Osteocyte (in vitro differentiated cells): Measurements from ENCODE around the gene MAS1. TPM values are rescaled to one million over a fixed set of nuclear protein-coding genes. Genes with fewer than 3 reads are reported as not detected.

Experiments
- DNase-seq: peaks from one replicate; pipeline ENCODE4 v3.0.0; 2021; ENCODE audit warnings: mixed read lengths; ENCODE audit not compliant: unreplicated experiment; ENCODE audit errors: extremely low spot score
- H3K27ac Mint-ChIP-seq: one replicate; pipeline ENCODE4 v1.8.0; 2021; ENCODE audit warnings: mild to moderate bottlenecking, mixed read lengths; ENCODE audit not compliant: unreplicated experiment
- H3K27me3 Mint-ChIP-seq: one replicate; pipeline ENCODE4 v1.8.0; 2021; ENCODE audit warnings: mixed read lengths; ENCODE audit not compliant: unreplicated experiment
- H3K36me3 Mint-ChIP-seq: one replicate; pipeline ENCODE4 v1.8.0; 2021; ENCODE audit warnings: mixed read lengths; ENCODE audit not compliant: unreplicated experiment
- H3K4me1 Mint-ChIP-seq: one replicate; pipeline ENCODE4 v1.8.0; 2021; ENCODE audit warnings: mixed read lengths; ENCODE audit not compliant: unreplicated experiment
- H3K4me3 Mint-ChIP-seq: one replicate; pipeline ENCODE4 v1.8.0; 2021; ENCODE audit warnings: mild to moderate bottlenecking, moderate library complexity, mixed read lengths; ENCODE audit not compliant: unreplicated experiment
- H3K9me3 Mint-ChIP-seq: one replicate; pipeline ENCODE4 v1.8.0; 2021; ENCODE audit warnings: mixed read lengths; ENCODE audit not compliant: unreplicated experiment
- CTCF ChIP-seq: fragments of 200-600 bp; sonication (generic); IDR thresholded peaks from 2 replicates; pipeline ENCODE4 v1.5.0; 2021; ENCODE audit warnings: antibody characterized with exemption, mild to moderate bottlenecking, moderate library complexity
- total RNA-seq: library from RNA; stranded (reverse); gene quantifications from 2 replicates; pipeline ENCODE4 v1.2.1, GENCODE V29; 2021

The MAS1 gene
- total RNA-seq, 1 donor from 2014 or later = not detected

- peaks cover 9% of the 10 kb centered on the region for H3K27me3 Mint-ChIP-seq
- no peaks in the 10 kb centered on the region for H3K36me3 Mint-ChIP-seq
- H3K4me1 Mint-ChIP-seq = peaks cover 1% of the 10 kb centered on the region
- no peaks in the 10 kb centered on the region for H3K9me3 Mint-ChIP-seq
- DNase-seq = no peak
- no peak overlapping the region for H3K27ac Mint-ChIP-seq
- no peak for TF ChIP-seq CTCF
- H3K4me3 Mint-ChIP-seq = no peak overlapping the region
Observed at GRCh38 chr6:159906400-159906799, 15.6 kb downstream of the MAS1 start.

- no peak overlapping the region for H3K4me3 Mint-ChIP-seq
- no peak for DNase-seq
- no peaks in the 10 kb centered on the region for H3K36me3 Mint-ChIP-seq
- H3K9me3 Mint-ChIP-seq = no peaks in the 10 kb centered on the region
- no peak for TF ChIP-seq CTCF
- peaks cover 1% of the 10 kb centered on the region for H3K4me1 Mint-ChIP-seq
- H3K27me3 Mint-ChIP-seq = peaks cover 16% of the 10 kb centered on the region
- no peak overlapping the region for H3K27ac Mint-ChIP-seq
Observed at GRCh38 chr6:159908535-159908934, 17.7 kb downstream of the MAS1 start.

GRCh38 chr6:159908979-159909378 is 18.2 kb downstream of the MAS1 start:
- Mint-ChIP-seq H3K4me3 (no peak overlapping the region), H3K27ac (no peak overlapping the region), H3K9me3 (no peaks in the 10 kb centered on the region), H3K36me3 (no peaks in the 10 kb centered on the region), H3K4me1 (peaks cover 1% of the 10 kb centered on the region), H3K27me3 (peaks cover 18% of the 10 kb centered on the region)
- no peak for TF ChIP-seq CTCF
- DNase-seq = no peak

- H3K27me3 Mint-ChIP-seq = peaks cover 21% of the 10 kb centered on the region
- H3K36me3 Mint-ChIP-seq = no peaks in the 10 kb centered on the region
- no peak overlapping the region for H3K27ac Mint-ChIP-seq
- peaks cover 1% of the 10 kb centered on the region for H3K4me1 Mint-ChIP-seq
- DNase-seq = no peak
- no peak overlapping the region for H3K4me3 Mint-ChIP-seq
- no peak for TF ChIP-seq CTCF
- H3K9me3 Mint-ChIP-seq = no peaks in the 10 kb centered on the region
Observed at GRCh38 chr6:159910342-159910741, 19.6 kb downstream of the MAS1 start.

- TF ChIP-seq CTCF = no peak
- Mint-ChIP-seq H3K9me3 (no peaks in the 10 kb centered on the region), H3K27me3 (peaks cover 21% of the 10 kb centered on the region), H3K27ac (no peak overlapping the region), H3K4me1 (peaks cover 1% of the 10 kb centered on the region), H3K4me3 (no peak overlapping the region), H3K36me3 (no peaks in the 10 kb centered on the region)
- DNase-seq = no peak
Observed at GRCh38 chr6:159913375-159913774, 22.6 kb downstream of the MAS1 start.
